GM12875 (cell line): ENCODE data around the gene ESAM.

ENCODE experiments used
- H3K4me3 ChIP-seq: one replicate; pipeline ENCODE4 v1.5.1; 2011; ENCODE audit warnings: low read depth, low read length, control low read depth
- TF ChIP-seq, protein P1 (sequence below): IDR thresholded peaks from 2 replicates; pipeline ENCODE4 v1.5.1; 2011; ENCODE audit warnings: low read depth, mild to moderate bottlenecking, control low read depth, inconsistent platforms, low read length, moderate library complexity, borderline replicate concordance; ENCODE audit not compliant: insufficient read depth

Gene ESAM, protein sequence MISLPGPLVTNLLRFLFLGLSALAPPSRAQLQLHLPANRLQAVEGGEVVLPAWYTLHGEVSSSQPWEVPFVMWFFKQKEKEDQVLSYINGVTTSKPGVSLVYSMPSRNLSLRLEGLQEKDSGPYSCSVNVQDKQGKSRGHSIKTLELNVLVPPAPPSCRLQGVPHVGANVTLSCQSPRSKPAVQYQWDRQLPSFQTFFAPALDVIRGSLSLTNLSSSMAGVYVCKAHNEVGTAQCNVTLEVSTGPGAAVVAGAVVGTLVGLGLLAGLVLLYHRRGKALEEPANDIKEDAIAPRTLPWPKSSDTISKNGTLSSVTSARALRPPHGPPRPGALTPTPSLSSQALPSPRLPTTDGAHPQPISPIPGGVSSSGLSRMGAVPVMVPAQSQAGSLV

DNA sequence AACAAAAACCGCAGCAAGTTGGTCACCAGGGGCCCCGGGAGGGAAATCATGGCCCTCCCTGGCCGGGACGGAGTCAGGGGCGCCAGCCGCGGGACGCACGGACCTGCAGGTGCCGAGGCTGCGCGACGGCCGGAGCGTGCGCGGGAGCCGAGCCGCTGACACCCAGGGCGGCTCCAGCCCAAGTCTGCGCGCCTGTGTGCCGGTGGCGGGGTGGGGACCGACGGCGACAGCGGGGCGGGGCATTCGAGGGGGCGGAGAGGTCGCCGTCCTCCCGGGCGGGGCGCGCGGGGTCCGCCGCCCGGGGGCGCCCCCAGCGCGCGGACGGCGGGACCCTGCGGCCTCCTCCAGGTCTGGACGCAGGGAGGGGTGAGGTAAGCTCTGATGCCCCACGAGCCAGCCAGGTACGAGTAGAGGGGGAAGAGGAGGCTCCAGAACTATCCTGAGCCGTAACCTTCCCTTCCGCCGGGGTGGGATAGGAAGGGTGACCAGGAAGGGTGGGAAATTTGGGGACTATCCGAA lies at the start of gene ESAM:
TSS of gene ESAM (minus strand) at position 186 of the 519 bp plus-strand sequence. CDS start at position 50, 136 bp downstream.
- H3K4me3 ChIP-seq, result peak within 1 kb of the TSS; percentile 68
- TF ChIP-seq, protein P1, sequence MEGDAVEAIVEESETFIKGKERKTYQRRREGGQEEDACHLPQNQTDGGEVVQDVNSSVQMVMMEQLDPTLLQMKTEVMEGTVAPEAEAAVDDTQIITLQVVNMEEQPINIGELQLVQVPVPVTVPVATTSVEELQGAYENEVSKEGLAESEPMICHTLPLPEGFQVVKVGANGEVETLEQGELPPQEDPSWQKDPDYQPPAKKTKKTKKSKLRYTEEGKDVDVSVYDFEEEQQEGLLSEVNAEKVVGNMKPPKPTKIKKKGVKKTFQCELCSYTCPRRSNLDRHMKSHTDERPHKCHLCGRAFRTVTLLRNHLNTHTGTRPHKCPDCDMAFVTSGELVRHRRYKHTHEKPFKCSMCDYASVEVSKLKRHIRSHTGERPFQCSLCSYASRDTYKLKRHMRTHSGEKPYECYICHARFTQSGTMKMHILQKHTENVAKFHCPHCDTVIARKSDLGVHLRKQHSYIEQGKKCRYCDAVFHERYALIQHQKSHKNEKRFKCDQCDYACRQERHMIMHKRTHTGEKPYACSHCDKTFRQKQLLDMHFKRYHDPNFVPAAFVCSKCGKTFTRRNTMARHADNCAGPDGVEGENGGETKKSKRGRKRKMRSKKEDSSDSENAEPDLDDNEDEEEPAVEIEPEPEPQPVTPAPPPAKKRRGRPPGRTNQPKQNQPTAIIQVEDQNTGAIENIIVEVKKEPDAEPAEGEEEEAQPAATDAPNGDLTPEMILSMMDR, result peak; percentile 24; the same call in 1 of the 2 replicates

DNA sequence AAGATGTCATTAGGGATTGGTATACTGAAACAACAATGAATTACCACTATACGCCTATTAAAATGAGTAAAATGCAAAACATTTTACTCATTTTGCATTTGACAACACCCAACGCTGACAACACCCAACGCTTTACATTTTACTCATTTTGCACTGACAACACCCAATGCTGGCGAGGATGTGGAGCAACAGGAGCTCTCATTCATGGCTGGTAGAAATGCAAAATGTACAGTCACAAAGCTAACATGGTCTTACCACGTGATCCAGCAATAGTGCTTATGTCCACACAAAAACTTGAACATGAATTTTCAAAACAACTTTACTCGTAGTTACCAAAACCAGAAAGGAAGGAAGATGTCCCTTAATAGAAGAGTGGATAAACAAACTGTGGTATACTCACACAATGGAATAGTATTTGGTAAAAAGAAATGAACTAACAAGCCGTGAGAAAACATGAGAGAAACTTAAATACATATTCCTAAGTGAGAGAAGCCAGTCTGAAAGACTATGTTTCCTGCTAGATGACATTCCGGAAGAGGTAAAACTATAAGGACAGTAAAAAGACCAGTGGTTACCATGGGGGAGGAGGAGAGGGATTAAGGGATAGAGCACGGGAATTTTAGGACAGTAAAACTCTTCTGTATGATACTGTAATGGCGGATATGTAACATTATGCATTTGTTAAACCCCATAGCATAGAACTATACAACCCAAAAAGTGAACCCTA lies 49.5 kb upstream of the ESAM start:
- no peak overlapping the region for H3K4me3 ChIP-seq
- TF ChIP-seq, protein P1, result no peak

DNA sequence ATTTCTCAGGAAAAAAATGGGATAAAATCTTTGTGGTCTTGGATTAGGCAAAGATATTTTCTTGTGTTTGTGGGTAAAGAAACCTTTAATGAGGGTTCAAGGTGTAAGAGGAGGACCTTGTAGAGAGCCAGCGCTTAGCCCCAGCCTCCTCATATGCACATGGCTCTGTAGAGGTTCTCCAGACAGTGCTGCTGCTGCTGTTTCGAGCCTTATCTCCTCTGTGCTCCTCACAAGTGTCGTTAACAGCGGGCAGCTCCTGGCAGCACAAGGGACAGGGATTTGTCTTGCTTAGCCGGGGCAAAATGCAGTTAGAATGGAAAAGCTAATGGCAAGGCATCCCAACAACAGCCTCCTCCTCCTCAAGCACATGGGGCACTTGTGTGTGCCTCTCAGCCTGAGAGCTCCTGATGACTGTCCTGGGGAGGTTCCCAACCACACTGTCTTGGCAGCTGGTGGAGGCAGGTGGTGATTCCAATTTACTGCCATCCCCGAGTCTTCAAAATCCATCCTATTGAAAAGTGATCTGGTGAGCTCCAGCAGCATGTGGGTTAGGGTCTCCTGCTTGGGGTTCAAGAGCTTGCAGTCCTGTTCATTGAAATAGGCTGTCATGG lies 45.7 kb upstream of the ESAM start:
- TF ChIP-seq, protein P1, result no peak
- no peak overlapping the region for H3K4me3 ChIP-seq

DNA sequence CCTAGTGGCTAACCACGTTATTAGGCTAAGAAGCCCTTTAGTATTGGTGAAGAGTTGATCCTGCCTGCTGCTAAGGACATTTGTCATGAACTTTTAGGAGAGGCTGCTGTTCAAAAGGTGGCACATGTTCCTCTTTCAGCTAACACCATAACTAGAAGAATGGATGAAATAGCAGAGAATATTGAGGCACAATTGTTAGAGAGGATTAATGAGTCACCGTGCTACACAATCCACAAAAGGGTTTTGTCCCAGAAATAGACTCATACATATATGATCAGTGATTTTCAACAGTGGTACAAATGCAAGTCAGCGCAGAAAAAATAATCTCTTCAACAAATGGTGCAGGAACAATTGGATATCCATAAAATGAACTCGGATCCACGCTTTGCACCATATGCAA lies 45.1 kb upstream of the ESAM start:
- TF ChIP-seq, protein P1, result no peak
- no peak overlapping the region for H3K4me3 ChIP-seq

DNA sequence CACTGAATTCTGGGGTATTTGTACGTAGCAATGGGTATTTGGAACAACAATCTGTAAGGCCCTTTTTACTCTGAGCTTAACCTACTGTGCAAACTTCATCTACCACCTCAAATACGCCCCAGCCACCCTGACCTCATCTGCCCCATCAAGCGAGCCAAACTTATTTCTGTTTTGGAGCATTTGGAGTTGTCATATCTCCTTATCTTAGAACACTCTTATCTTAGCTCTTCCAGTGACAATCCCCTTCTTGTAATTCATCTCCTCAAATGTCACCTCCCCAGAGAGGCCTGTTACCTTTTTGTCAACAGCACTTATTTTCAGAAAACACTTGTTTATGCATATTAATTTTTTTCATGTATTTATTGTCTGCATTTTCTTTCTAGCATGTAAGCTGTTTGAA lies 42.8 kb upstream of the ESAM start:
- TF ChIP-seq, protein P1, result no peak
- no peak overlapping the region for H3K4me3 ChIP-seq

DNA sequence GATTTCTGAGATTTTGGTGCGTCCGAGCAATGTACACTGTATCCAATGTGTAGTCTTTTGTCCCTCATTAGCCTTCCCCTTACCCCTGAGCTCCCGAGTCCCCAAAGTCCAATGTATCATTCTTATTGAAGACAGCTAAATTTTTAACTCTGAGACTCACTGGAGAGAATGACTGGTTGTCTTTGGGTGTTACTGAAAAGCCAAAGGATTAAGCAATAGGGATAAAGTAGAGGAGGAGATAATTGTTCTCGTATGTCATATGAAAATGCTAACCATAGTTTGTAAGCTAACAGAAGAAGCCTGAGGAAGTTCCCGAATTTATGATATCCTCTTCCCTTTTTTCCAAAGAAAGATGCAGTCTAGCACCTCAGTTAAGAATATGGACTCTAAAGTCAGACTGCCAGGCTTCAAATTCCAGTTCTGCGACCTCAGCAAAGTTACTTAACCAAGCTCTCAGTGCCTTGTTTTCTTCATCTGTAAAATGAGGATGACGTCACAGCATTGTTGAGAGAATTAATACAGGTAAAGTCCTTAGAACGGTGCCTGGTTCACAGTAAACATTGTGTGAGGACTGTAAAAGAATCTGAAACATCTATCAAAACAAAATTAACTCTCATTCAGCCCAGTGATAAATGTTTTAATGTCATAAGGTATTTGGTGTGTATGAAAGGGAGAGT lies 39.7 kb upstream of the ESAM start:
- H3K4me3 ChIP-seq, result no peak overlapping the region

More for the DNA sequence above, 39.7 kb upstream of the ESAM start:
- TF ChIP-seq, protein P1, result no peak
